HG02798 (cell line): ENCODE measurements around the gene NKIRAS1.
"Not testable (repeated sequence)": the region's sequence is repeated elsewhere in the genome, so short reads cannot be mapped to it uniquely, and the experiment has no call there.

Experiments
- ATAC-seq: cut with Tn5 transposase; IDR thresholded peaks from one replicate; pipeline ENCODE4 v1.9.1; 2021; ENCODE audit warnings: mild to moderate bottlenecking; ENCODE audit not compliant: unreplicated experiment, poor library complexity

Gene NKIRAS1

GRCh38 chr3:23874359-23875112, 42.3 kb downstream of the NKIRAS1 start:
- ATAC-seq, result no peak

GRCh38 chr3:23873941-23874340, 42.8 kb downstream of the NKIRAS1 start:
- ATAC-seq, result no peak

GRCh38 chr3:23872330-23872729, 44.5 kb downstream of the NKIRAS1 start:
- no peak for ATAC-seq

- not testable (repeated sequence) for ATAC-seq
Observed at GRCh38 chr3:23871361-23871760, 45.4 kb downstream of the NKIRAS1 start.

- ATAC-seq, result not testable (repeated sequence)
Observed at GRCh38 chr3:23870663-23871043, 46.1 kb downstream of the NKIRAS1 start.

- ATAC-seq, result no peak
Observed at GRCh38 chr3:23869977-23870662, 46.7 kb downstream of the NKIRAS1 start.

- ATAC-seq, result no peak
Observed at GRCh38 chr3:23867838-23868237, 49.0 kb downstream of the NKIRAS1 start.

GRCh38 chr3:23867400-23867799, 49.4 kb downstream of the NKIRAS1 start:
- ATAC-seq, result no peak

- peak; percentile 88 for ATAC-seq
Observed at GRCh38 chr3:23865595-23866396, 51.0 kb downstream of the NKIRAS1 start.

- no peak for ATAC-seq
Observed at GRCh38 chr3:23864931-23865330, 51.9 kb downstream of the NKIRAS1 start.

GRCh38 chr3:23863060-23863459, 53.7 kb downstream of the NKIRAS1 start:
- ATAC-seq, result no peak

GRCh38 chr3:23861689-23862088, 55.1 kb downstream of the NKIRAS1 start:
- ATAC-seq, result no peak

- no peak for ATAC-seq
Observed at GRCh38 chr3:23859839-23860382, 56.9 kb downstream of the NKIRAS1 start.

GRCh38 chr3:23859012-23859743, 57.6 kb downstream of the NKIRAS1 start:
- ATAC-seq, result no peak

- ATAC-seq, result no peak
Observed at GRCh38 chr3:23856286-23856685, 60.5 kb downstream of the NKIRAS1 start.

- ATAC-seq, result not testable (repeated sequence)
Observed at GRCh38 chr3:23849462-23849861, 67.3 kb downstream of the NKIRAS1 start.

- ATAC-seq, result no peak
Observed at GRCh38 chr3:23845326-23846216, 71.2 kb downstream of the NKIRAS1 start.

GRCh38 chr3:23843869-23844268, 72.9 kb downstream of the NKIRAS1 start:
- ATAC-seq, result no peak
